Keratinocyte (primary cell): ENCODE data around the gene ANXA5. TPM values are rescaled to one million over a fixed set of nuclear protein-coding genes. Genes with fewer than 3 reads are reported as not detected.

ENCODE experiments used
- DNase-seq: peaks from one replicate; pipeline ENCODE4 v3.0.0-alpha.2; 2011; ENCODE audit warnings: low read depth, missing footprints, low spot score
- FAIRE-seq: peaks from 2 replicates; lab custom pipeline; 2011; peaks lifted over from hg19 to GRCh38; lab: Jason Lieb, UNC
- H2AFZ ChIP-seq: 2 replicates; pipeline ENCODE4 v1.6.0; 2012; ENCODE audit warnings: low read length, control low read depth, inconsistent platforms; ENCODE audit not compliant: control insufficient read depth
- H3K27ac ChIP-seq: 2 replicates; pipeline ENCODE4 v1.5.1; 2011; ENCODE audit warnings: low read length; ENCODE audit not compliant: control insufficient read depth, insufficient read depth
- H3K27me3 ChIP-seq: 3 replicates; pipeline ENCODE4 v1.6.0; 2011; ENCODE audit warnings: low read length; ENCODE audit not compliant: control insufficient read depth, insufficient read depth; ENCODE audit errors: extremely low read depth
- H3K36me3 ChIP-seq, 2 experiments: 2 replicates in 1 of 2; 3 replicates in 1 of 2; pipeline ENCODE4 v1.5.1; 2011; ENCODE audit warnings: low read length in 2 of 2, mild to moderate bottlenecking in 1 of 2; ENCODE audit not compliant: control insufficient read depth in 2 of 2, insufficient read depth in 2 of 2; ENCODE audit errors: extremely low read depth in 1 of 2
- H3K4me1 ChIP-seq: 3 replicates; pipeline ENCODE4 v1.5.1; 2011; ENCODE audit warnings: low read length; ENCODE audit not compliant: control insufficient read depth, insufficient read depth; ENCODE audit errors: extremely low read depth
- H3K4me2 ChIP-seq: 3 replicates; pipeline ENCODE4 v1.6.0; 2011; ENCODE audit warnings: low read depth, low read length; ENCODE audit not compliant: control insufficient read depth, insufficient read depth; ENCODE audit errors: extremely low read depth
- H3K4me3 ChIP-seq, 3 experiments: fragments of 200-600 bp in 1 of 3; sonication (generic) in 1 of 3; 2 replicates in 2 of 3; 3 replicates in 1 of 3; pipeline ENCODE4 v1.5.1; 2011 to 2016; ENCODE audit warnings: low read length in 3 of 3, mild to moderate bottlenecking in 3 of 3, control low read depth in 2 of 3, inconsistent platforms in 1 of 3, low read depth in 1 of 3, mixed read lengths in 1 of 3, mixed run types in 1 of 3, moderate library complexity in 1 of 3; ENCODE audit not compliant: control insufficient read depth in 2 of 3, insufficient read depth in 2 of 3; ENCODE audit errors: extremely low read depth in 1 of 3
- H3K79me2 ChIP-seq: 2 replicates; pipeline ENCODE4 v1.6.0; 2012; ENCODE audit warnings: low read length; ENCODE audit not compliant: control insufficient read depth, insufficient read depth
- H3K9ac ChIP-seq: 3 replicates; pipeline ENCODE4 v1.6.0; 2011; ENCODE audit warnings: low read length; ENCODE audit not compliant: control insufficient read depth, insufficient read depth; ENCODE audit errors: extremely low read depth
- H3K9me1 ChIP-seq: 3 replicates; pipeline ENCODE4 v1.6.0; 2011; ENCODE audit warnings: low read length; ENCODE audit not compliant: control insufficient read depth, insufficient read depth; ENCODE audit errors: extremely low read depth
- H3K9me3 ChIP-seq: 2 replicates; pipeline ENCODE4 v1.5.1; 2012; ENCODE audit warnings: low read depth, low read length; ENCODE audit not compliant: control insufficient read depth
- H4K20me1 ChIP-seq: 3 replicates; pipeline ENCODE4 v1.6.0; 2011; ENCODE audit warnings: low read length; ENCODE audit not compliant: control insufficient read depth, insufficient read depth; ENCODE audit errors: extremely low read depth
- EZH2 ChIP-seq: IDR thresholded peaks from one replicate; pipeline ENCODE4 v1.6.1; 2012; ENCODE audit warnings: inconsistent platforms, mild to moderate bottlenecking, low read length, moderate library complexity
- dilution Hi-C: fragments of 300-500 bp; cut with MboI; formaldehyde crosslinking; loops from one replicate; pipeline ENCODE4 v1.7.0; 2020; ENCODE audit warnings: low sequenced_read_pairs; ENCODE audit not compliant: extremely low pct_ligation_motif_present
- polyA plus RNA-seq, 5 experiments: library from polyadenylated mRNA; depleted of rRNA in 3 of 5; stranded (reverse) in 3 of 5; stranded (forward) in 1 of 5; unstranded in 1 of 5; fragments of >200 nt; gene quantifications; 1 replicate in 1 of 5; 2 replicates in 3 of 5; 3 replicates in 1 of 5; pipeline versions ENCODE4 v1.2.1 to v1.2.3, GENCODE V29; 2011 to 2012; ENCODE audit warnings: missing spikeins in 2 of 5, low read depth in 1 of 5, low replicate concordance in 1 of 5
- TF ChIP-seq, protein P1 (sequence below), 3 experiments: IDR thresholded peaks in 1 of 3; conservative IDR thresholded peaks in 1 of 3; optimal IDR thresholded peaks in 1 of 3; 2 replicates in 2 of 3; 3 replicates in 1 of 3; pipeline versions ENCODE3 to v1.5.1; 2011; ENCODE audit warnings: low read length in 3 of 3, mild to moderate bottlenecking in 3 of 3, moderate library complexity in 2 of 3, control low read depth in 1 of 3, inconsistent platforms in 1 of 3; ENCODE audit not compliant: insufficient read depth in 2 of 3; ENCODE audit errors: extremely low read depth in 1 of 3

ANXA5 gene
- polyA plus RNA-seq, 1 donor (not counting 4 experiments of a cell fraction or from before 2014, with no cell fraction given): 512 TPM

DNA sequence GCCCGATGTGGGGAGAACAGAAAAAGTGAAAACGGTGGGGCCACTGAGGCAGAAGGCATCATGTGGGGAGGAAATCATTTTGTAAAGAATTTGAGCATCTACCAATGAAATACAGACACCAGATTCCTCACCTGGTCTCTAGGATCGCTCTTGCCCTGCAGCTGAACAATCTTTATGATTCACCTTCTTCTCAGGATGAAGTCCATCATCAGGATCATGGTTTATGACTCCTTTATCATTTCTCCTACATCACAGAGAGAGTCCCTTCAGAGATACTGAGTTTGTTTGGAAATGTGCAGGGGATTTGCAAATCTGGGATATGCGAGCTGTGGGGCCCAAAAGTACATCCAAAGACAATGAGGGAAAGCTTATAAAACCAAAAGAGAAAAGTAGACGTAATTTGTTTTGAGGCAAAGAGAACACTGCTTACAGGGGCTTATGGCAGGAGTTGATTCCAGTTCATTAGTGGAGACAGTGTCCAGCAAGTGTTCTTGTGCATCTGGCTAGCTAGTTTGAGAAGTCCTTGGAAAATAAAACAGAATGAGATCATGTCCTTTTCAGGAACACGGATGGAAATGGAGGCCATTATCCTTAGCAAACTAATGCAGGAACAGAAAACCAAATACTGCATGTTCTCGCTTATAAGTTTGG is 15.3 kb upstream of the ANXA5 start:
- no peak for TF ChIP-seq EZH2
- TF ChIP-seq, protein P1, sequence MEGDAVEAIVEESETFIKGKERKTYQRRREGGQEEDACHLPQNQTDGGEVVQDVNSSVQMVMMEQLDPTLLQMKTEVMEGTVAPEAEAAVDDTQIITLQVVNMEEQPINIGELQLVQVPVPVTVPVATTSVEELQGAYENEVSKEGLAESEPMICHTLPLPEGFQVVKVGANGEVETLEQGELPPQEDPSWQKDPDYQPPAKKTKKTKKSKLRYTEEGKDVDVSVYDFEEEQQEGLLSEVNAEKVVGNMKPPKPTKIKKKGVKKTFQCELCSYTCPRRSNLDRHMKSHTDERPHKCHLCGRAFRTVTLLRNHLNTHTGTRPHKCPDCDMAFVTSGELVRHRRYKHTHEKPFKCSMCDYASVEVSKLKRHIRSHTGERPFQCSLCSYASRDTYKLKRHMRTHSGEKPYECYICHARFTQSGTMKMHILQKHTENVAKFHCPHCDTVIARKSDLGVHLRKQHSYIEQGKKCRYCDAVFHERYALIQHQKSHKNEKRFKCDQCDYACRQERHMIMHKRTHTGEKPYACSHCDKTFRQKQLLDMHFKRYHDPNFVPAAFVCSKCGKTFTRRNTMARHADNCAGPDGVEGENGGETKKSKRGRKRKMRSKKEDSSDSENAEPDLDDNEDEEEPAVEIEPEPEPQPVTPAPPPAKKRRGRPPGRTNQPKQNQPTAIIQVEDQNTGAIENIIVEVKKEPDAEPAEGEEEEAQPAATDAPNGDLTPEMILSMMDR (optimal IDR thresholded peaks at IDR 0.05 in 1 of 3, IDR thresholded peaks at IDR 0.05 in 1 of 3, conservative IDR thresholded peaks at IDR 0.05 in 1 of 3; ENCODE audit: extremely low read depth in 1 of 3, insufficient read depth in 2 of 3, low read length in 3 of 3): peak in 2 of 3 experiments; percentile 6 to 13
- Histone ChIP-seq H3K9me1 (peaks cover 6% of the 10 kb centered on the region), H3K27me3 (no peaks in the 10 kb centered on the region), H3K4me2 (peak overlapping the region; percentile 95), H3K4me3 (peak overlapping the region in 2 of 3 experiments; percentile 43 to 68), H4K20me1 (no peaks in the 10 kb centered on the region), H2AFZ (peak overlapping the region; percentile 81), H3K4me1 (peaks cover 12% of the 10 kb centered on the region), H3K9me3 (no peaks in the 10 kb centered on the region), H3K79me2 (no peaks in the 10 kb centered on the region), H3K36me3 (no peaks in the 10 kb centered on the region), H3K9ac (peak overlapping the region; percentile 81), H3K27ac (peak overlapping the region; percentile 89)
- FAIRE-seq (peak; percentile 74), DNase-seq (no peak)
- dilution Hi-C loops: no loop called here

DNA sequence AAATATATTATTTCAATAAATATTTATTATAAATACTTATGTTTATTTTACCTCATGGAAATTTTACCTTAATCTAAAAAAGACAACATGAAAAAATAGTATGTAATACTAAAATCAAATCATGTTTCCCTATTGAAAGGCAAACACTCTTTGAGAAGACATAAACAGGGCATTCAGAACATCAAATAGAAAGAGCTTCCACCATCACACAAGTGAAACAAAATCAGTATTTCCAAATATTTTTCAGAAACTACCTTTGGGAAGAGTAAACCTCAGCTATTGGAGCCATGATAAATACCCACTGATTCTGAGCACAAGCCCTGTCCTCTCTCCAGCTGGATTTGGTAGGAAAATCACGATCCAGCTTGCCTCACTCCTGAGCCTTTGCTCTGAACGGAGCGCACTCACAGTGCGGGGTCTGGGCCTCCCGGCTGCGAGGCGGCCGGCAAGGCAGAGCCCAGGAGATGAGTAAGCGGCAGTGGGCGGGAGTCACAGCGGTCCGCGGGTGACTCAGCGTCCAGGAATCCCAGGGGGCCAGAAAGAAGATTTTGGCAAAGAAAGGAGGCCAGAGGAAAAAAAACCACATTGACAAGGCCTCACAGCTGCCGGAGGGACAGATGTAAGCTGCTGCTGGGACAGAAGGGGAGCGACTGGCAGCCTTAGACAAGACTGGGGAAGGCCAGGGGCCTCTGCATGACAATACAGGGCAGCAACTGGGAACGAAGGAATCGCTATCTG is 14.7 kb upstream of the ANXA5 start:
- no peaks in the 10 kb centered on the region for H4K20me1 ChIP-seq
- no peaks in the 10 kb centered on the region for H3K27me3 ChIP-seq
- peak overlapping the region; percentile 81 for H3K9ac ChIP-seq
- H3K4me2 ChIP-seq: peak overlapping the region; percentile 95
- H3K4me1 ChIP-seq: peaks cover 12% of the 10 kb centered on the region
- peak overlapping the region; percentile 89 for H3K27ac ChIP-seq
- FAIRE-seq: peak; percentile 75
- H3K36me3 ChIP-seq: no peaks in the 10 kb centered on the region
- TF ChIP-seq EZH2: no peak
- TF ChIP-seq, protein P1 (optimal IDR thresholded peaks at IDR 0.05 in 1 of 3, IDR thresholded peaks at IDR 0.05 in 1 of 3, conservative IDR thresholded peaks at IDR 0.05 in 1 of 3; ENCODE audit: extremely low read depth in 1 of 3, insufficient read depth in 2 of 3, low read length in 3 of 3): no peak
- no peaks in the 10 kb centered on the region for H3K79me2 ChIP-seq
- dilution Hi-C loops: no loop called here
- H3K9me1 ChIP-seq: peaks cover 6% of the 10 kb centered on the region
- H3K4me3 ChIP-seq: peak overlapping the region in 2 of 3 experiments; percentile 61 to 68
- peak overlapping the region; percentile 99 for H2AFZ ChIP-seq
- no peaks in the 10 kb centered on the region for H3K9me3 ChIP-seq
- no peak for DNase-seq
